ENCODE results near the gene ENO3. TPM values are rescaled to one million over a fixed set of nuclear protein-coding genes. Genes with fewer than 3 reads are reported as not detected.

ENO3 gene
- total RNA-seq, 1 experiment from 2014 or later = 29.0 TPM

GRCh38 chr17:4973256-4974114 lies 22.6 kb downstream of the ENO3 start:
- no TSS peak for BruUV-seq (replicated peaks)
- Histone ChIP-seq H3K9me2 (ENCODE audit: insufficient read depth) (no peaks in the 10 kb centered on the region), H3K79me2 (ENCODE audit: low read depth) (peaks cover 28% of the 10 kb centered on the region), H4K20me1 (ENCODE audit: insufficient read depth) (no peaks in the 10 kb centered on the region), H3K4me1 (replicated peaks; ENCODE audit: insufficient read depth) (peaks cover 11% of the 10 kb centered on the region), H3F3A (ENCODE audit: insufficient read depth, low read depth) (peaks cover 25% of the 10 kb centered on the region; the same call in 1 of the 2 replicates), H3K4me3 (no peak overlapping the region), H2AFZ (no peak overlapping the region), H3K27ac (no peak overlapping the region), H3K27me3 (ENCODE audit: insufficient read depth, low read depth) (no peaks in the 10 kb centered on the region), H3K4me2 (no peak overlapping the region), H3K36me3 (ENCODE audit: low read depth) (no peaks in the 10 kb centered on the region; the same call in 1 of the 2 replicates), H3K9me3 (ENCODE audit: insufficient read depth, low read depth) (no peaks in the 10 kb centered on the region)
- intact Hi-C loops (cut with micrococcal nuclease; ENCODE audit: unreplicated experiment) = no loop called here
- ChIA-PET POLR2A (ENCODE audit: unreplicated experiment) (interaction anchor here (0.7 kb wide), 1 partner anchor 311 kb away, joined by 6 read pairs; no protein-coding TSS in a partner anchor), CTCF (no interaction called here)
- TF ChIP-seq EZH2 (IDR thresholded peaks at IDR 0.05; ENCODE audit: low read depth) (no peak), CTCF (conservative IDR thresholded peaks at IDR 0.05) (no peak)
- DNase-seq = no peak

GRCh38 chr17:4974115-4974670 lies 23.3 kb downstream of the ENO3 start:
- H3K4me3 ChIP-seq = no peak overlapping the region
- CTCF ChIA-PET = no interaction called here
- peaks cover 18% of the 10 kb centered on the region; the same call in 1 of the 2 replicates for H3F3A ChIP-seq (ENCODE audit: insufficient read depth, low read depth)
- H3K27me3 ChIP-seq (ENCODE audit: insufficient read depth, low read depth) = no peaks in the 10 kb centered on the region
- H3K4me2 ChIP-seq = no peak overlapping the region
- no peaks in the 10 kb centered on the region for H3K9me2 ChIP-seq (ENCODE audit: insufficient read depth)
- intact Hi-C loops (cut with micrococcal nuclease; ENCODE audit: unreplicated experiment) = no loop called here
- H3K79me2 ChIP-seq (ENCODE audit: low read depth) = peaks cover 21% of the 10 kb centered on the region
- H3K9me3 ChIP-seq (ENCODE audit: insufficient read depth, low read depth) = no peaks in the 10 kb centered on the region
- H3K4me1 ChIP-seq (replicated peaks; ENCODE audit: insufficient read depth) = peaks cover 11% of the 10 kb centered on the region
- H4K20me1 ChIP-seq (ENCODE audit: insufficient read depth) = no peaks in the 10 kb centered on the region
- POLR2A ChIA-PET (ENCODE audit: unreplicated experiment) = no interaction called here
- no peak for TF ChIP-seq EZH2 (IDR thresholded peaks at IDR 0.05; ENCODE audit: low read depth)
- TF ChIP-seq CTCF (conservative IDR thresholded peaks at IDR 0.05) = no peak
- H2AFZ ChIP-seq = no peak overlapping the region
- no TSS peak for BruUV-seq (replicated peaks)
- H3K36me3 ChIP-seq (ENCODE audit: low read depth) = no peaks in the 10 kb centered on the region; the same call in 1 of the 2 replicates
- DNase-seq = no peak
- no peak overlapping the region for H3K27ac ChIP-seq

GRCh38 chr17:4978726-4979125 lies 27.8 kb downstream of the ENO3 start:
- Histone ChIP-seq H3K4me2 (no peak overlapping the region), H3K4me1 (replicated peaks; ENCODE audit: insufficient read depth) (no peaks in the 10 kb centered on the region), H3K4me3 (no peak overlapping the region), H3K27me3 (ENCODE audit: insufficient read depth, low read depth) (no peaks in the 10 kb centered on the region), H2AFZ (no peak overlapping the region), H3K36me3 (ENCODE audit: low read depth) (no peaks in the 10 kb centered on the region), H3K9me2 (ENCODE audit: insufficient read depth) (no peaks in the 10 kb centered on the region), H4K20me1 (ENCODE audit: insufficient read depth) (peaks cover 3% of the 10 kb centered on the region; the same call in 1 of the 2 replicates), H3F3A (ENCODE audit: insufficient read depth, low read depth) (no peaks in the 10 kb centered on the region; the same call in 1 of the 2 replicates), H3K79me2 (ENCODE audit: low read depth) (no peaks in the 10 kb centered on the region), H3K9me3 (ENCODE audit: insufficient read depth, low read depth) (no peaks in the 10 kb centered on the region), H3K27ac (no peak overlapping the region)
- intact Hi-C loops (cut with micrococcal nuclease; ENCODE audit: unreplicated experiment) = no loop called here
- BruUV-seq (replicated peaks) = no TSS peak
- DNase-seq = no peak
- CTCF ChIA-PET = no interaction called here
- POLR2A ChIA-PET (ENCODE audit: unreplicated experiment) = no interaction called here
- TF ChIP-seq EZH2 (IDR thresholded peaks at IDR 0.05; ENCODE audit: low read depth) = no peak
- TF ChIP-seq CTCF (conservative IDR thresholded peaks at IDR 0.05) = no peak

Data from PC-9 (cell line).